22Rv1 (cell line): ENCODE results near the gene AOPEP.

Experiments used
- CTCF ChIP-seq: fragments of 450-650 bp; IDR thresholded peaks from 2 replicates; pipeline ENCODE4 v1.5.1; 2017; ENCODE audit warnings: mild to moderate bottlenecking
- ZFX ChIP-seq: fragments of 450-650 bp; IDR thresholded peaks from 2 replicates; pipeline ENCODE4 v1.6.1; 2017; ENCODE audit warnings: antibody characterized with exemption, borderline replicate concordance

GRCh38 chr9:95044731-95045508 lies 318.4 kb downstream of the AOPEP start:
- no peak for TF ChIP-seq CTCF
- no peak for TF ChIP-seq ZFX
